SK-N-SH (cell line): ENCODE measurements around the gene LMAN1L. TPM values are rescaled to one million over a fixed set of nuclear protein-coding genes. Genes with fewer than 3 reads are reported as not detected.

ENCODE experiments used
- CTCF ChIA-PET: fragments of 300-600, 350-600 bp; formaldehyde crosslinking; extraction: SDS; loops from one replicate; lab custom pipeline; 2021; lab: Yijun Ruan, JAX
- POLR2A ChIA-PET: fragments of 350-600 bp; sonication (Branson Sonifier 250); formaldehyde crosslinking; extraction: SDS; loops from one replicate; lab custom pipeline; 2020; ENCODE audit warnings: antibody characterized with exemption, inconsistent platforms; lab: Yijun Ruan, JAX
- DNase-seq: peaks from one replicate; pipeline ENCODE4 v3.0.0; 2012
- H2AFZ ChIP-seq: fragments of 200-600 bp; sonication (generic); 2 replicates; pipeline ENCODE4 v1.8.1; 2016; ENCODE audit warnings: antibody characterized with exemption, mild to moderate bottlenecking, low read depth
- H3F3A ChIP-seq: fragments of 200-600 bp; sonication (generic); replicated peaks from 2 replicates; pipeline ENCODE3; 2016; ENCODE audit warnings: antibody characterized with exemption, mild to moderate bottlenecking; ENCODE audit not compliant: insufficient read depth
- H3K27ac ChIP-seq, 2 experiments: fragments of 200-500 bp in 1 of 2; fragments of 200-600 bp in 1 of 2; sonication (Bioruptor generic) in 1 of 2; sonication (generic), shearing (Covaris generic) in 1 of 2; 2 replicates each; pipeline versions ENCODE4 v1.5.1 to v1.6.1; 2014 to 2016; ENCODE audit warnings: low read depth in 2 of 2, inconsistent platforms in 1 of 2, low read length in 1 of 2, mild to moderate bottlenecking in 1 of 2, mixed read lengths in 1 of 2
- H3K27me3 ChIP-seq: fragments of 200-600 bp; sonication (generic), shearing (Covaris generic); 2 replicates; pipeline ENCODE4 v1.6.1; 2016; ENCODE audit warnings: mixed run types; ENCODE audit not compliant: insufficient read depth
- H3K36me3 ChIP-seq, 2 experiments: fragments of 200-500 bp in 1 of 2; fragments of 200-600 bp in 1 of 2; sonication (Bioruptor generic) in 1 of 2; sonication (generic) in 1 of 2; replicated peaks in 1 of 2; 2 replicates each; pipeline versions ENCODE3 to v1.5.1; 2014 to 2016; ENCODE audit warnings: low read length in 1 of 2, mild to moderate bottlenecking in 1 of 2; ENCODE audit not compliant: insufficient read depth in 2 of 2, control insufficient read depth in 1 of 2
- H3K4me1 ChIP-seq, 2 experiments: fragments of 200-500 bp in 1 of 2; fragments of 200-600 bp in 1 of 2; sonication (Bioruptor generic) in 1 of 2; sonication (generic), shearing (Covaris generic) in 1 of 2; 2 replicates each; pipeline versions ENCODE4 v1.5.1 to v1.6.1; 2014 to 2016; ENCODE audit warnings: low read depth in 1 of 2, low read length in 1 of 2, mixed run types in 1 of 2; ENCODE audit not compliant: insufficient read depth in 2 of 2, control insufficient read depth in 1 of 2
- H3K4me2 ChIP-seq: fragments of 200-600 bp; sonication (generic), shearing (Covaris generic); 2 replicates; pipeline ENCODE4 v1.6.1; 2017; ENCODE audit warnings: mixed run types
- H3K4me3 ChIP-seq, 2 experiments: fragments of 200-500 bp in 1 of 2; fragments of 200-600 bp in 1 of 2; sonication (Bioruptor generic) in 1 of 2; sonication (generic), shearing (Covaris generic) in 1 of 2; 2 replicates each; pipeline versions ENCODE4 v1.5.1 to v1.8.1; 2014 to 2016; ENCODE audit warnings: low read depth in 2 of 2, inconsistent platforms in 1 of 2, low read length in 1 of 2, mild to moderate bottlenecking in 1 of 2, mixed read lengths in 1 of 2, moderate library complexity in 1 of 2
- H3K79me2 ChIP-seq: fragments of 200-600 bp; sonication (generic); 2 replicates; pipeline ENCODE4 v1.8.1; 2017; ENCODE audit warnings: mild to moderate bottlenecking; ENCODE audit not compliant: insufficient read depth
- H3K9ac ChIP-seq: fragments of 200-600 bp; sonication (generic); 2 replicates; pipeline ENCODE4 v1.6.1; 2017; ENCODE audit warnings: mixed run types
- H3K9me2 ChIP-seq: fragments of 200-600 bp; sonication (generic); 2 replicates; pipeline ENCODE4 v1.6.1; 2017; ENCODE audit warnings: mixed run types
- H3K9me3 ChIP-seq: fragments of 200-600 bp; sonication (generic); 2 replicates; pipeline ENCODE4 v1.6.1; 2017; ENCODE audit warnings: mixed run types, mild to moderate bottlenecking, moderate library complexity
- H4K20me1 ChIP-seq: fragments of 200-600 bp; sonication (generic); 2 replicates; pipeline ENCODE4 v1.6.1; 2017; ENCODE audit warnings: mild to moderate bottlenecking, mixed run types; ENCODE audit not compliant: insufficient read depth
- CHD2 ChIP-seq: fragments of 150-350 bp; IDR thresholded peaks from 2 replicates; pipeline ENCODE4 v1.6.1; 2018; ENCODE audit warnings: low read length; ENCODE audit not compliant: partially characterized antibody
- ELF1 ChIP-seq: IDR thresholded peaks from 2 replicates; pipeline ENCODE4 v1.4.0; 2012
- EP300 ChIP-seq, 2 experiments: IDR thresholded peaks; 2 replicates each; pipeline versions ENCODE4 v1.4.0 to v1.6.1; 2012; ENCODE audit warnings: borderline replicate concordance in 1 of 2, low read depth in 1 of 2, low read length in 1 of 2
- GABPA ChIP-seq: IDR thresholded peaks from 2 replicates; pipeline ENCODE4 v1.4.0; 2012; ENCODE audit warnings: low read depth, mild to moderate bottlenecking
- GATA2 ChIP-seq: sonication (generic); formaldehyde crosslinking; IDR thresholded peaks from 2 replicates; pipeline ENCODE4 v1.5.0; 2020; ENCODE audit warnings: mild to moderate bottlenecking, missing genetic modification reagents
- JUND ChIP-seq: IDR thresholded peaks from 2 replicates; pipeline ENCODE4 v1.4.0; 2012
- POLR2AphosphoS5 ChIP-seq: IDR thresholded peaks from 2 replicates; pipeline ENCODE4 v1.6.1; 2012; ENCODE audit warnings: low read depth, low read length
- RCOR1 ChIP-seq: fragments of 150-350 bp; IDR thresholded peaks from 2 replicates; pipeline ENCODE4 v1.6.1; 2017; ENCODE audit warnings: antibody characterized with exemption, low read length
- RXRA ChIP-seq: IDR thresholded peaks from 2 replicates; pipeline ENCODE4 v1.4.0; 2012; ENCODE audit warnings: low read depth, mild to moderate bottlenecking, borderline replicate concordance
- TEAD4 ChIP-seq: IDR thresholded peaks from 2 replicates; pipeline ENCODE4 v1.4.0; 2012; ENCODE audit warnings: mild to moderate bottlenecking, borderline replicate concordance; ENCODE audit not compliant: insufficient read depth
- USF1 ChIP-seq: IDR thresholded peaks from 2 replicates; pipeline ENCODE4 v1.4.0; 2012; ENCODE audit warnings: low read depth, borderline replicate concordance
- YY1 ChIP-seq: IDR thresholded peaks from 2 replicates; pipeline ENCODE4 v1.4.0; 2012; ENCODE audit warnings: low read depth, mild to moderate bottlenecking
- WGBS: methylation state at CpG from one replicate; pipeline ENCODE4 v1.1.6; 2017; ENCODE audit warnings: low lambda C conversion rate; 5-methylcytosine and 5-hydroxymethylcytosine counted together
- polyA plus RNA-seq, 3 experiments: library from polyadenylated mRNA; depleted of rRNA; stranded (reverse); fragments of >200 nt; gene quantifications; 2 replicates each; pipeline ENCODE4 v1.2.3, GENCODE V29; 2012
- TF ChIP-seq, protein P1 (sequence below): fragments of 200-600 bp; sonication (generic); IDR thresholded peaks from 2 replicates; pipeline ENCODE4 v1.6.1; 2017; ENCODE audit warnings: antibody characterized with exemption, mild to moderate bottlenecking, moderate library complexity
- TF ChIP-seq, protein P2 (sequence below): IDR thresholded peaks from 2 replicates; pipeline ENCODE4 v1.4.0; 2012; ENCODE audit warnings: low read depth, borderline replicate concordance
- TF ChIP-seq, protein P3 (sequence below): IDR thresholded peaks from 2 replicates; pipeline ENCODE4 v1.6.1; 2012; ENCODE audit warnings: mild to moderate bottlenecking, low read depth, low read length, moderate library complexity

Gene LMAN1L
- polyA plus RNA-seq, 1 of the 3 experiments (the other 2 are of a cell fraction), result 0.02 TPM

DNA sequence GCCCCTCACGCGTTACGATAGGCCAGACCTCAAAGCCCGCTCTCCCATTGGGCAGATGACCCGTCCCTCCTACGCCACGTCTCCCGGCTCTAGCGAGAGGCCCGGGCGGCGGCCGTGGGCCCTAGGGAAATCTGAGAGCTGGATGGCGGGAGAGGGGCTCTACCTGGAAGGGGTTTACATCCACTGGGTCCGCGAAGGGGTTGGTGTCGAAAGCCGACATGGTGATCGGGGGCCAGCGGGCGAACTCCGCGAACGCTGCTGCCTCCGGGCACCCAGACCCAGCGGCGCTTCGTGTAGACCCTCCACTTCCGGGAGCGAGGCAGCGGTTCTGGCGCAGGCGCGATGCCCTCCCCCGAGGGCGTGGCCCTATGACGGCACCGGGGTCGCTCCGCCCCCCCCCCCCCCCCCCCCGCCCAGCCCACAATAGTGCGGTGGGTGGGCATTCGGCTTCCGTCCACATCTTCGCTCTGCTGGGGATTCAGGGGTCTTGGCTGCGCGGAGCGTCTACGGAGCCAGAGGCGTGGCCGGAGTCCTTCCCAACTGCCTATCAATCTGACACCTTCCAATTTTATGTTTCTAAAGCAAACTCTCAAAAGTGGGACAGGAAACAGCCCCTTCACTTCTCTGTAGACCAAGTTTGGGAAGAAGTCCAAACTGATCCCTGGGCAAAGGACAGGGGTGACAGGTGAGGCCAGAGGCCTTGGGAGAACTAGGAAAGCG is 60.6 kb downstream of the LMAN1L start, which contains the start of gene SCAMP2 (continued):
- TF ChIP-seq, protein P1, sequence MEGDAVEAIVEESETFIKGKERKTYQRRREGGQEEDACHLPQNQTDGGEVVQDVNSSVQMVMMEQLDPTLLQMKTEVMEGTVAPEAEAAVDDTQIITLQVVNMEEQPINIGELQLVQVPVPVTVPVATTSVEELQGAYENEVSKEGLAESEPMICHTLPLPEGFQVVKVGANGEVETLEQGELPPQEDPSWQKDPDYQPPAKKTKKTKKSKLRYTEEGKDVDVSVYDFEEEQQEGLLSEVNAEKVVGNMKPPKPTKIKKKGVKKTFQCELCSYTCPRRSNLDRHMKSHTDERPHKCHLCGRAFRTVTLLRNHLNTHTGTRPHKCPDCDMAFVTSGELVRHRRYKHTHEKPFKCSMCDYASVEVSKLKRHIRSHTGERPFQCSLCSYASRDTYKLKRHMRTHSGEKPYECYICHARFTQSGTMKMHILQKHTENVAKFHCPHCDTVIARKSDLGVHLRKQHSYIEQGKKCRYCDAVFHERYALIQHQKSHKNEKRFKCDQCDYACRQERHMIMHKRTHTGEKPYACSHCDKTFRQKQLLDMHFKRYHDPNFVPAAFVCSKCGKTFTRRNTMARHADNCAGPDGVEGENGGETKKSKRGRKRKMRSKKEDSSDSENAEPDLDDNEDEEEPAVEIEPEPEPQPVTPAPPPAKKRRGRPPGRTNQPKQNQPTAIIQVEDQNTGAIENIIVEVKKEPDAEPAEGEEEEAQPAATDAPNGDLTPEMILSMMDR, result no peak
- TF ChIP-seq JUND (no peak), POLR2AphosphoS5 (peak; percentile 96), GABPA (peak; percentile 52; the same call in 1 of the 2 replicates), YY1 (no peak), TEAD4 (no peak), GATA2 (CRISPR knock-in tag) (no peak)
- TF ChIP-seq, protein P2, sequence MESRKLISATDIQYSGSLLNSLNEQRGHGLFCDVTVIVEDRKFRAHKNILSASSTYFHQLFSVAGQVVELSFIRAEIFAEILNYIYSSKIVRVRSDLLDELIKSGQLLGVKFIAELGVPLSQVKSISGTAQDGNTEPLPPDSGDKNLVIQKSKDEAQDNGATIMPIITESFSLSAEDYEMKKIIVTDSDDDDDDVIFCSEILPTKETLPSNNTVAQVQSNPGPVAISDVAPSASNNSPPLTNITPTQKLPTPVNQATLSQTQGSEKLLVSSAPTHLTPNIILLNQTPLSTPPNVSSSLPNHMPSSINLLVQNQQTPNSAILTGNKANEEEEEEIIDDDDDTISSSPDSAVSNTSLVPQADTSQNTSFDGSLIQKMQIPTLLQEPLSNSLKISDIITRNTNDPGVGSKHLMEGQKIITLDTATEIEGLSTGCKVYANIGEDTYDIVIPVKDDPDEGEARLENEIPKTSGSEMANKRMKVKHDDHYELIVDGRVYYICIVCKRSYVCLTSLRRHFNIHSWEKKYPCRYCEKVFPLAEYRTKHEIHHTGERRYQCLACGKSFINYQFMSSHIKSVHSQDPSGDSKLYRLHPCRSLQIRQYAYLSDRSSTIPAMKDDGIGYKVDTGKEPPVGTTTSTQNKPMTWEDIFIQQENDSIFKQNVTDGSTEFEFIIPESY, result no peak

DNA sequence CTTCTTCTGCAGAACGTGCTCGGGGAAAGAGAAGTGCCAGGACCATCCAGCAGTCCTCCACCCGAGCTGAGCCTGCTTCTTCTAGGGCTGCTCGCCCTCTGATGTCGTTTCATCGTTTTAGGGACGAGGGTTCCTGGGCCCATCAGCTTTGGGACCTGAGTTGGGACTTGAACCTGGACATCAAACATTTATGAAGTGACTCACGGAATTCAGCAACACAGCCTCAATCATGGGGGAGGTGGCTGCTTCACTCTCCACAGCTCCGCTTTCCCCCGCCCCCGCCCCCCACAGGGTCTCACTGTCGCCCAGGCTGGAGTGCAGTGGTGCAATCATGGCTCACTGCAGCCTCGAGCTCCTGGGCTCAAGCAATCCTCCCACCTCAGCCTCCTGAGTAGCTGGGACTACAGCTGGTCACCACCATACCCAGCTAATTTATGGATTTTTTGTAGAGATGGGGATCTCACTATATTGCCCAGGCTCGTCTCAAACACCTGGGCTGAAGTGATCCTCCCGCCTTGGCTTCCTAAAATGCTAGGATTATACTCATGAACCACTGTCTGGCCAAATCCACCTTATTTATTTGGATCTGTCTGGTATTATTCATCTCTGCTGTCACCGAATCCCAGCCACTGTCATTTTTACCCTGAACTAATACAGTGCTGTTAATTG is 61.3 kb downstream of the LMAN1L start:
- Histone ChIP-seq H3K36me3 (peaks cover 0 to 5% of the 10 kb centered on the region in 2 experiments), H3F3A (no peaks in the 10 kb centered on the region), H2AFZ (peak overlapping the region; percentile 99), H3K4me3 (peak overlapping the region; percentile 72 to 88), H3K27me3 (no peaks in the 10 kb centered on the region), H3K27ac (peak overlapping the region in 1 of 2 experiments; percentile 34; a peak in 1 of 4 replicates)
- POLR2A ChIA-PET, result interaction anchor here (1.1 to 1.7 kb wide), 2 partner anchors 9 to 28 kb away, joined by 3 to 7 read pairs; no protein-coding TSS in a partner anchor
- TF ChIP-seq EP300 (IDR thresholded peaks at IDR 0.05; ENCODE audit: borderline replicate concordance in 1 of 2, low read depth in 1 of 2, low read length in 1 of 2) (no peak), USF1 (no peak), RCOR1 (no peak), RXRA (no peak), CHD2 (no peak), ELF1 (no peak)
- TF ChIP-seq, protein P2, result no peak
- TF ChIP-seq, protein P3, sequence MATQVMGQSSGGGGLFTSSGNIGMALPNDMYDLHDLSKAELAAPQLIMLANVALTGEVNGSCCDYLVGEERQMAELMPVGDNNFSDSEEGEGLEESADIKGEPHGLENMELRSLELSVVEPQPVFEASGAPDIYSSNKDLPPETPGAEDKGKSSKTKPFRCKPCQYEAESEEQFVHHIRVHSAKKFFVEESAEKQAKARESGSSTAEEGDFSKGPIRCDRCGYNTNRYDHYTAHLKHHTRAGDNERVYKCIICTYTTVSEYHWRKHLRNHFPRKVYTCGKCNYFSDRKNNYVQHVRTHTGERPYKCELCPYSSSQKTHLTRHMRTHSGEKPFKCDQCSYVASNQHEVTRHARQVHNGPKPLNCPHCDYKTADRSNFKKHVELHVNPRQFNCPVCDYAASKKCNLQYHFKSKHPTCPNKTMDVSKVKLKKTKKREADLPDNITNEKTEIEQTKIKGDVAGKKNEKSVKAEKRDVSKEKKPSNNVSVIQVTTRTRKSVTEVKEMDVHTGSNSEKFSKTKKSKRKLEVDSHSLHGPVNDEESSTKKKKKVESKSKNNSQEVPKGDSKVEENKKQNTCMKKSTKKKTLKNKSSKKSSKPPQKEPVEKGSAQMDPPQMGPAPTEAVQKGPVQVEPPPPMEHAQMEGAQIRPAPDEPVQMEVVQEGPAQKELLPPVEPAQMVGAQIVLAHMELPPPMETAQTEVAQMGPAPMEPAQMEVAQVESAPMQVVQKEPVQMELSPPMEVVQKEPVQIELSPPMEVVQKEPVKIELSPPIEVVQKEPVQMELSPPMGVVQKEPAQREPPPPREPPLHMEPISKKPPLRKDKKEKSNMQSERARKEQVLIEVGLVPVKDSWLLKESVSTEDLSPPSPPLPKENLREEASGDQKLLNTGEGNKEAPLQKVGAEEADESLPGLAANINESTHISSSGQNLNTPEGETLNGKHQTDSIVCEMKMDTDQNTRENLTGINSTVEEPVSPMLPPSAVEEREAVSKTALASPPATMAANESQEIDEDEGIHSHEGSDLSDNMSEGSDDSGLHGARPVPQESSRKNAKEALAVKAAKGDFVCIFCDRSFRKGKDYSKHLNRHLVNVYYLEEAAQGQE, result no peak
- TF ChIP-seq, all 33 proteins: peak for 0
- no peaks in the 10 kb centered on the region for H3K9me3 ChIP-seq
- H3K9me2 ChIP-seq, result no peaks in the 10 kb centered on the region
- H3K79me2 ChIP-seq, result peaks cover 40% of the 10 kb centered on the region
- CTCF ChIA-PET, result interaction anchor here (0.7 to 2.2 kb wide), 3 partner anchors 28 to 105 kb away, joined by 3 to 9 read pairs (median 5); no protein-coding TSS in a partner anchor
- peak overlapping the region; percentile 29; the same call in 1 of the 2 replicates for H3K9ac ChIP-seq
- H4K20me1 ChIP-seq, result peaks cover 20% of the 10 kb centered on the region
- peak; percentile 54 for DNase-seq
- H3K4me2 ChIP-seq, result peak overlapping the region; percentile 90
- 36% methylated on average over 16 of the region's 16 CpGs for WGBS
- H3K4me1 ChIP-seq, result peaks cover 10 to 20% of the 10 kb centered on the region in 2 experiments; a peak in 2 of 4 replicates
